GM18508 (cell line): ENCODE measurements around the gene EPB41L4A.
"Not testable (repeated sequence)": the region's sequence is repeated elsewhere in the genome, so short reads cannot be mapped to it uniquely, and the experiment has no call there.

Source experiments
- ATAC-seq: cut with Tn5 transposase; IDR thresholded peaks from one replicate; pipeline ENCODE4 v1.9.1; 2021; ENCODE audit warnings: moderate number of reproducible peaks; ENCODE audit not compliant: insufficient read depth, unreplicated experiment

The EPB41L4A gene

DNA sequence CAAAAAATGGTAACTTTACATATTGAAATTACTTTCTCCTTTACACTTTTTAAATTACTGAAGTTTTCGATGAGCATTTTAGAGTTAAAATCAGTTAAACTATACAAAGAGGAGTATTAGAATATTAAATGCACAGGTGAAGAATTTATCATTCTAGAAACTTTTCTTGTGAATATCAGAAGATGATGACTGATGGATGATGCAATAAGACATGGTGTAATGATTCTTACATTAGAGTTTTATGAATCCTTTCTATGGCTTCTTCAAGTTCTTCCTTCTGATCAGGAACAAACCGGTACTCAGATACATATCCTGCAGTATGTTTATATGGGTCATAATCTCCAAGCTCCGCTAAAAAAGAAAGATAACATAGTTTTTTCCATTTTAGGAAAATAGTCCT lies 154.4 kb downstream of the EPB41L4A start:
- ATAC-seq, result no peak

DNA sequence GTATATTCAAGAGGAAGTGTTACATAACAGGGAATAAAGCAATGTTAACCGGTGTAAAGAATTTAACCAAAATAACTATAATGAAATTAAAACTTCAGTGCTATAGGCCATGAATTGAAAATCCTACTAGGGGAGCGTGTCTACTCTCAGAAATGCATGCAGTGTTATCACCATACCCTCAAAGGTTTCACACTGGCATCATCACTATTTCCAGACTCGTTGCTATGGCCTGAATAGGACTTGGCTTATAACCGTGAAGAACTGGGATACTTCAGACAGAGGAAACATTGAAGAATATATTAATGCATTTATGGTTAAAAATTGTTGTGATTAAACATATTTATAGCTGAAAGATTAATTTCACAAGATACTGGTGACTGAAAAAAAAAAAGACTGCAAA lies 154.9 kb downstream of the EPB41L4A start:
- no peak for ATAC-seq

GRCh38 chr5:112263469-112263868 lies 155.6 kb downstream of the EPB41L4A start:
- no peak for ATAC-seq

DNA sequence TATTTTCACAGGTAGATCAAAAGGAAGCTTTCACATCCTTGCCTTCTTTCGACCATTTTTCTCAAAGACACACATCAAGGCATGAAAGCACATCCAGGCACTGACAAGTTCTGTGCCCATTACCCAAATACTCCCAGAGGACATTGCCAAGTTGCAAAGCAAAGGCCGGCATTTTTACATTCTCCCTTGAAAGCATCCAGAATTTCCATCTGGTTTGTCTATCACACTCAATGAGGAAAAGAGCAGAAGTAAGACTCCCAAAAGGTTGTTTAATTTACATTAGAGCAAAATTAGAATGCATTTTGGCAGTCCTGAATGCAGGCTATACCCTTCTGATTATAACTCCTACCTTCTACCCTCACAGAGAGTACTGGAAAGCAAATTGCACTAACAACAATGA lies 160.5 kb downstream of the EPB41L4A start:
- no peak for ATAC-seq

DNA sequence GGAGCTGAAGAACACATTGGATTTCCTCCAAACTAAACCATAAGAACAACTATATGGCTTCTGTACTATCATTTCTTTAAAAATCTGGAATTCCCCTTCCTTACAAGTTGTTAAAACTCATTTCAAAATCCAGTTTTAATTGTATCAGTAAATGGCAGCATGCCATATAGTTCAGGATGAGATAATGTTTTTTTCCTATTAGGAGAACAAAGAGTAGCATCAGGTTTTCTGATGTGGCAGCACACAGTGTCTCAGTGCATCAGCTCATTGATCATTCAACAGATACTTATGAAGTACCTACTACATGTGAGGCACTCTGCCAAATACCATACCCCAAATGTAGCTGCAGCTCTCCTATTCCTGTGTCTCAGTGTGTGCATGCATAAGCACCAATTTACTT lies 161.1 kb downstream of the EPB41L4A start:
- no peak for ATAC-seq

DNA sequence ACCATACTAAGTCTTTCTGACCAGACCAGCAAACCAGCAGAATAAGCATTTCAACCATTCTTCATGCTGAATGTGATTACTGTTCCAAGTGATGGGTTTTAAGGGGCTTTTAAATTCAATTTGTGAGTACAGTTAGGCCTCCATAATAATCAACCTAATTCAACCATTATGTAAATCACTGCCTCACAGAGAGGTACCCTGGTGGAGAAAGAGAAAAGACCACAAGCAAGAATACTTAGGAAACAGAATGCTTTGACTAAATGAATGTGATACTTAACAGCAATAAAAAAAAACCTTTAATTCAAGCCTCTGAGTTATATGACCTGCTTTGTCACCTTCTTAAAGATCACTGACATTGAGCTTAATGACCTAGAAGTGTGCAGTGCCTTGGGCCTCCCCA lies 162.1 kb downstream of the EPB41L4A start:
- no peak for ATAC-seq

DNA sequence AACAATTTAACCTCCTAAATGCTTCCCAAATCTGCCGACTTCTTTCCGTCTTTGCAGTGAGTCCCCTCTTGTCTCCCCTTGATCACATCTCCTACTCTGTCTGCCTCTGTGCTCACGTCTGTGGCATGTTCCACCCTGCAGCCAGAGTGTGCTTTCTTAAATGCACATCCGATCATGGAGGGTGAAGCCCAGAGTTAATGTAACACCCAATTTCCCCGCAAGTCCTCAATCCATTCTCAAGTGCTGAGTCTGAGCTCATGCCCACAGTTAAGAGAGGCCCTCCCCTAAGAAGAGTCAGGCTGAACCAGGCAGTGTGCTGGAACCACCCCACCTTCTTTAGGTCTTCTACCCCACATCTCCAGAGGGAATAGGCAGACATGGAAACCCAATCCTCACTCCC lies 164.8 kb downstream of the EPB41L4A start:
- no peak for ATAC-seq

- ATAC-seq, result no peak
These were observed 165.4 kb downstream of the EPB41L4A start for GRCh38 chr5:112253478-112254250.

DNA sequence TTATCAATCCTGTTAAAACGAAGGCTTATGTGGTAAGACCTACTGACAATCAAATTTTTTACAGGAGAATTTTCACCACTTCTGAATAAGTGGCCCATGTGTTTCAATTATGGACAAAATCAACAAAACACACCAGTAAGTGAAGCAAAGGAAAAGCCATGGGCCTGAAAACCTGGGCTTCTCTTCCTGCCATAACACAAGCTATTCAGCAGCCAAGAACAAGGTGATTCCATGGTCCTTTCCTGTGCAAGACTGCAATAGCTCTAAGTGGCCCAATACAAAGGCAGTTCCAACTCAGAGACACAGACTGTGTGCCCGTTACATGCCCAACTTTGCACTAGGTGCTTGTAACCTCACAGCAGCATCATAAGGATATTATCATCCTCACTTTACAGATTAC lies 168.5 kb downstream of the EPB41L4A start:
- ATAC-seq, result no peak

- ATAC-seq, result no peak
These were observed 170.5 kb downstream of the EPB41L4A start for GRCh38 chr5:112248623-112249022.

DNA sequence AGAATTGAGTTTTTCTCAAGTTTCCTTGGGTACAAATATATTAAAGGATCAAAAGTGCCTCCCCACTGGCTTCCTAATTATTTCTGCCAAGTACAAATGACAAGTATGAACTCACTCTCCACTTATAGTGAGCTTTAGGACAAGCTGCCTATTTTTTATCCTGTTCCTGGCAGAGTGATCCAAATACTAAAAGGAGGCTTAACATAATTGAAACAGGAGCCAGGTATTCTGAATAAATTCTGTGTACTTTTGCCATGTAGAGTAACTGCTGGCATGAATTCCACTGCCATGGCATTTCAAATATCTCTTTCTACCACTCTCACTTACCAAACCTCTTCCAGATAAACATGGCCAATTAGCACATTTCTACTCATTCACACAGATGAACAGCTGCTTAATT lies 171.1 kb downstream of the EPB41L4A start:
- ATAC-seq, result no peak

GRCh38 chr5:112245656-112246055 lies 173.4 kb downstream of the EPB41L4A start:
- no peak for ATAC-seq

GRCh38 chr5:112239996-112240395 lies 179.1 kb downstream of the EPB41L4A start:
- ATAC-seq, result no peak

GRCh38 chr5:112238473-112238872 lies 180.6 kb downstream of the EPB41L4A start:
- no peak for ATAC-seq

GRCh38 chr5:112237456-112237855 lies 181.6 kb downstream of the EPB41L4A start:
- no peak for ATAC-seq

DNA sequence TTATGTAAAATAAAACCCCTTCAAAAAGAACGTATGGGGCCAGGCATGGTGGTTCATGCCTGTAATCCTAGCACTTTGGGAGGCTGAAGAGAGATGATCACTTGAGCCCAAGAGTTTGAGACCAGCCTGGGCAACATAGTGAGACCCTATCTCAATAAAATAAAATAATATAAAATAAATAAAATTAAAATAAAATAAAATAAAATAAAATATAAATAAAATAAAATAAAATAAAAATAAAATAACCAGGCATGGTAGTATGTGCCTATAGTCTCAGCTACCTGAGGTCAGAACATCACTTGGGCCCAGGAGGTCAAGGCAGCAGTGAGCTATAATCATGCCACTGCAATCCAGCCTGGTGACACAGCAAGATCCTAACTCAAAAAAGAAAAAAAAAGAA lies 185.1 kb downstream of the EPB41L4A start:
- no peak for ATAC-seq

DNA sequence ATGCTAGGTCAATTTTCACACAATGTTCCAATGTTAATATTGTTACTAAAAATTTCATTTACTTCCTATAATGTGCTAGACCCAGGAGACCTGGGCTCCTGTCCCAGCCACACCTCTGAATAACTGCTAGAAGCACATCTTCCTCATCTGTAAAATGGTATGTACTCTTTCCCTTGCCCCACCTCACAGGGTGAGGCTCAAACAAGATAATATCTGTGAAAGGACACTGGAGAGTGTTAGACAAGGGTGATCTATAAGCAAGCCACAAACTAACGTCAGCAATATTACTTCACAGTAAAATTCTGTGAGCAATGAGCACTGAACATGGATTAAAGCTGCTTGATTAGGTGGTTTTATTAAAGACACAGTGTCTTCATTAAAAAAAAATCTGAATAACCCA lies 186.4 kb downstream of the EPB41L4A start:
- no peak for ATAC-seq

DNA sequence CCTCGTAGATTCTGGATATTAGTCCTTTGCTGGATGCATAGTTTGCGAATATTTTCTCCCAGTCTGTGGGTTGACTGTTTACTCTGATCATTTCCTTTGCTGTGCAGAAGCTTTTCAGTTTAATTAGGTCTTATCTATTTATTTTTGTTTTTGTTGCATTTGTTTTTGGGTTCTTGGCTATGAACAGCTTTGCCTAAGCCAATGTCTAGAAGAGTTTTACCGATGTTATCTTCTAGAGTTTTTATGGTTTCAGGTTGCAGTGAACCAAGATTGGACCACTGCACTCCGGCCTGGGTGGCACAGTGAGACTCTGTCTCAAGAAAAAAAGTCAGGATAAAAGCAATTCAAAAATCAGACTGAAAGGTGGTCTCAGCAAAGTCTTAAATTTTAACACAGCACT lies 188.5 kb downstream of the EPB41L4A start:
- ATAC-seq, result no peak

- no peak for ATAC-seq
These were observed 190.4 kb downstream of the EPB41L4A start for GRCh38 chr5:112228667-112229066.

- no peak for ATAC-seq
These were observed 191.0 kb downstream of the EPB41L4A start for GRCh38 chr5:112227911-112228631.

GRCh38 chr5:112226215-112226614 lies 192.9 kb downstream of the EPB41L4A start:
- no peak for ATAC-seq

DNA sequence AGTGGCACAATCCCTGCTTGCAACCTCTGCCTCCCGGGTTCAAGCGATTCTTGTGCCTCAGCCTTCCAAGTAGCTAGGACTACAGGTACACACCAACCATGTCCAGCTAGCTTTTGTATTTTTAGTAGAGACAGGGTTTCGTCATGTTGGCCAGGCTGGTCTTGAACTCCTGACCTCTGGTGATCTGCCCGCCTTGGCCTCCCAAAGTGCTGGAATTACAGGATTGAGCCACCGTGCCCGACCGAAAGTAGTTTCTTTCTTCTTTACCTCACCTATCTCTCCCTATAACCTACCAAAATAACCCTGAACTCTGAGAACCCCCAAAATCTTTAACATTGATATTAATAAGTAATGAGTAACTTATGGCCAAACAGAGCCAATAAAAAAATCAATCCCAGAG lies 196.1 kb downstream of the EPB41L4A start:
- ATAC-seq, result not testable (repeated sequence)
